Lower lobe of right lung (tissue), 2 donors: ENCODE results near the gene MAP3K10. TPM values are rescaled to one million over a fixed set of nuclear protein-coding genes. Genes with fewer than 3 reads are reported as not detected.

Experiments used
- ATAC-seq, 2 donors: fragments of 200-7000 bp; cut with Tn5 transposase; one replicate each; pipeline ENCODE4 v1.9.1; 2020 to 2022; ENCODE audit warnings: mild to moderate bottlenecking in 2 of 2, moderate library complexity in 2 of 2
- DNase-seq: peaks from one replicate; pipeline ENCODE4 v3.0.0-alpha.2; 2020
- H3K27ac ChIP-seq: fragments of 200-600 bp; one replicate; pipeline ENCODE4 v1.8.0; 2022
- H3K27me3 ChIP-seq: fragments of 200-600 bp; one replicate; pipeline ENCODE4 v1.8.0; 2022; ENCODE audit warnings: low read depth
- H3K36me3 ChIP-seq: fragments of 200-600 bp; one replicate; pipeline ENCODE4 v1.8.0; 2022; ENCODE audit warnings: mild to moderate bottlenecking
- H3K4me1 ChIP-seq: fragments of 200-600 bp; one replicate; pipeline ENCODE4 v1.8.0; 2022
- H3K4me3 ChIP-seq: fragments of 200-600 bp; one replicate; pipeline ENCODE4 v1.8.0; 2022; ENCODE audit warnings: mild to moderate bottlenecking
- H3K9me3 ChIP-seq: fragments of 200-600 bp; one replicate; pipeline ENCODE4 v1.8.0; 2022
- CTCF ChIP-seq: fragments of 200-600 bp; IDR thresholded peaks from one replicate; pipeline ENCODE4 v1.8.0; 2022; ENCODE audit warnings: antibody characterized with exemption, mild to moderate bottlenecking
- intact Hi-C: fragments of 100-400 bp; cut with DNase I; formaldehyde crosslinking; loops from one replicate; pipeline ENCODE4 v1.11.0; 2022
- total RNA-seq: library from RNA; stranded (reverse); fragmentation: NEBNext Ultra II Directional; extraction: Animal tissue kit (Norgen Biotek cat#: 25700); gene quantifications from one replicate; pipeline ENCODE4 v1.2.1, GENCODE V29; 2021
- donor health status: DM: no; HTN: yes; CAD: no; lungs with severe emphysema.

Gene MAP3K10
- total RNA-seq, 1 donor from 2014 or later, result 17.4 TPM

GRCh38 chr19:40219721-40220276 is 28.6 kb downstream of the MAP3K10 start:
- no peak for ATAC-seq

GRCh38 chr19:40220674-40221073 is 29.4 kb downstream of the MAP3K10 start:
- no peaks in the 10 kb centered on the region for H3K36me3 ChIP-seq
- ATAC-seq, result no peak
- peaks cover 63% of the 10 kb centered on the region for H3K27me3 ChIP-seq
- no peak overlapping the region for H3K4me3 ChIP-seq
- no peaks in the 10 kb centered on the region for H3K9me3 ChIP-seq
- DNase-seq, result no peak
- no peak for TF ChIP-seq CTCF
- intact Hi-C loops, result no loop called here
- no peak overlapping the region for H3K27ac ChIP-seq
- peaks cover 24% of the 10 kb centered on the region for H3K4me1 ChIP-seq

More at GRCh38 chr19:40219721-40220276, 28.6 kb downstream of the MAP3K10 start:
- intact Hi-C loops, result no loop called here
- no peak for DNase-seq
- no peaks in the 10 kb centered on the region for H3K9me3 ChIP-seq
- no peak overlapping the region for H3K27ac ChIP-seq
- H3K4me3 ChIP-seq, result no peak overlapping the region
- no peak for TF ChIP-seq CTCF
- H3K27me3 ChIP-seq, result peaks cover 54% of the 10 kb centered on the region
- H3K36me3 ChIP-seq, result no peaks in the 10 kb centered on the region
- peaks cover 21% of the 10 kb centered on the region for H3K4me1 ChIP-seq

GRCh38 chr19:40221858-40222619 is 30.8 kb downstream of the MAP3K10 start:
- H3K4me3 ChIP-seq, result no peak overlapping the region
- no peak overlapping the region for H3K27ac ChIP-seq
- H3K9me3 ChIP-seq, result no peaks in the 10 kb centered on the region
- peak; percentile 84 for TF ChIP-seq CTCF
- intact Hi-C loops, result no loop called here
- H3K4me1 ChIP-seq, result peaks cover 30% of the 10 kb centered on the region
- ATAC-seq (peak; percentile 84 to 86), DNase-seq (peak; percentile 71)
- H3K27me3 ChIP-seq, result peaks cover 61% of the 10 kb centered on the region
- H3K36me3 ChIP-seq, result no peaks in the 10 kb centered on the region

- no peak for TF ChIP-seq CTCF
- Histone ChIP-seq H3K4me3 (no peak overlapping the region), H3K36me3 (no peaks in the 10 kb centered on the region), H3K27ac (no peak overlapping the region), H3K4me1 (peaks cover 26% of the 10 kb centered on the region), H3K9me3 (no peaks in the 10 kb centered on the region), H3K27me3 (peaks cover 48% of the 10 kb centered on the region)
- intact Hi-C loops, result no loop called here
- no peak for DNase-seq
- ATAC-seq, result peak in 1 of 2 donors; percentile 9
These were observed 32.1 kb downstream of the MAP3K10 start for GRCh38 chr19:40223135-40223822.

- no peak for TF ChIP-seq CTCF
- DNase-seq, result no peak
- peaks cover 37% of the 10 kb centered on the region for H3K27me3 ChIP-seq
These were observed 33.3 kb downstream of the MAP3K10 start for GRCh38 chr19:40224342-40225150.

More at GRCh38 chr19:40224342-40225150, 33.3 kb downstream of the MAP3K10 start:
- no peak for ATAC-seq
- no peaks in the 10 kb centered on the region for H3K9me3 ChIP-seq
- H3K4me3 ChIP-seq, result no peak overlapping the region
- H3K36me3 ChIP-seq, result no peaks in the 10 kb centered on the region
- peaks cover 26% of the 10 kb centered on the region for H3K4me1 ChIP-seq
- H3K27ac ChIP-seq, result no peak overlapping the region
- intact Hi-C loops, result no loop called here
